ENCODE data around the gene CCDC68.
A peak's percentile ranks its signal among the peaks of the same experiment; 100 is the strongest.

Gene CCDC68

DNA sequence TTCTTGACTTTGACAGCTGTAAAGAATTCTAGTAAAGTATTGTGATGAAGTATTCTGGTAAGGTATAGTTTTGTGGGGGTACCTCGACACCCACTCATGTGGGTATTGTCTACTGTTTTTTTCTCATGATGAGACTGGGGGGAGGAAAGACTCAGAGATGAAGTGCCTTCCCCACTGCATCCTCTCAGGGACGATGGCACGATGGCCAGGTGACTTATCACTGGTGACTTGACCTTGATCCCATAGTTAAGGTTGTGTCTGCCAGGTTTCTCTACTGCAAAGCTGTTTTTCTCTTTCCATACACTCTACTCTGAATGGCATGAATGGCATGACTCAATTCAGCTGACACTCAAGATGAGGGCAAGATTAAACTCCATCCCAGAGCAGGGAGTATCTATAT, 936 bp upstream of the CCDC68 start:
- no peak for DNase-seq (ENCODE audit: low read depth)

DNA sequence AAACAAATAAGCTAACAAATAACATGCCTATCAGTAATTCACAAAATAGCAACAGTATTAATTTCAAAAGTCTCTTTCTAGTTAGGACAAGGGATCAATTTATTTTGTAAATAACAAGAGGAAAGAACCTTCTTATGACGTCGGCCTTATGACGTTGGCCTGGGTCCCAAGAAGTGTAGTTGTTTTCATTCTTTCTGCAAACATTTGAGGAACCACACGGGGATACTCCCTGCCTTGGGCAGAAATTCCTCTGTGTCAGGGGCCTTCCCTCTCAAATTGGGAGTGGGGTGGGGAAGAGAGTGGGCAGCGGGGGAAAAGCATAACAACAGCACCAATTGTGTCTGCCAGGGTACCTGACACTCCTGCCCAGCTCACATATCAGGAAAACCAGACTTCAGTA, 1.3 kb downstream of the CCDC68 start:
- DNase-seq (ENCODE audit: low read depth) = no peak

DNA sequence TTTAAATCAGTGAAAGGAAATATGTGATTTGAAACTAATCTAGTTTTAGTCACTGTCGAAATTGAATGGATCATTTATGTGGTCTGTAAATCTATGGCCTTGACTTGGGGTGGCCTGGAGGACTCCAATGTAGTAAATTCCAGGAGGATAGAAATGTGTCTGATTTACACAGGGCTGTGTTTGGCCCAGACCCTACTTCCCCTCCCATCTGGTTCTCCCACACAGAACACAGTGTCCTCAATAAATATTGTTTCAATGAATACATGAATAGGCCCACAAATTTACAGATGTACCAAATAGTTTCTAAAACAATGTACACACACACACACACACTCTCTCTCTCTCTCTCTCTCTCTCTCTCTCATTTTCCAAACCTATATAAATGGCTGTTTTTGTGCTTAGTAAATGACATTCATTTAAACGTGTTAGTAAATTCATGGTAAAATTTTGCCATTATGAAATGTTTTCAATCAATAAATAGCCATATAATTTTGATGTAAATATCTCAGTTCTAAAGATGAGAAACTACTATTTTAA, 1.9 kb downstream of the CCDC68 start:
- no peak for DNase-seq (ENCODE audit: low read depth)

DNA sequence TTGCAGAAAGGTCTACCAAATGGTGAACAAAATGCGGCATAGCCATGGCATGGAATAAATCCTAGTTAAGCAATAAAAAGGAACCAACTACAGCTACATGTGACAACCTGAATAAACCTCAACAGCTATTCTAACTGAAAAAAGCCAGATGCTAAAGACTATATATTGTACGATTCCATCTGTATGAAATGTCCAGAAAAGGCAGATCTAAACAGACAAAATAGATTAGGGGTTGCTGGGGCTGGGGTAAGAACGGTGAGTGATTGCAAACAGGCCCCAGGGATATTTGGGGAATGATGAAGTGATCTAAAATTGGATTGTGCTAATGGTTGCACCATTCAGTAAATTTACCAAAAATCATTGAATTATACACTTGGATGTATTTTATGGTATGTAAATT, 2.8 kb downstream of the CCDC68 start:
- DNase-seq (ENCODE audit: low read depth) = no peak

DNA sequence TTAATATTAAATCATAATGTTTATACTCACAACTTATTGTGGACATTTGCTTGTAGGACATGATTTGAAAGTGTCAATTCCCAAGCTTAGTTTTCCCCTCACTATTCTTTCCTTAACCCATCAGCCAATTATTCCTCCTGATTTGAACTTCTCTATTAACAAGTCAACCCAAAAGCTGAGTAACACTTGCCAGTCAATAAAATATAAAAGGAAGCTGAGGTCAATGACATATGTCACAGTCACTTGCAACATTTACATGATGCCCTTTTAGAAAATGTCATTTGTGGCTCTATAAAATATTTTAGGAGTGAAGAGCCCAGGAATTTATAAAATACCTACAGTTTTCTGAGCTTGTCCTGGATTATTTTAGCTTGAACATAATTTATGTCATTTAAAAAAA, 7.2 kb downstream of the CCDC68 start:
- no peak for DNase-seq (ENCODE audit: low read depth)

DNA sequence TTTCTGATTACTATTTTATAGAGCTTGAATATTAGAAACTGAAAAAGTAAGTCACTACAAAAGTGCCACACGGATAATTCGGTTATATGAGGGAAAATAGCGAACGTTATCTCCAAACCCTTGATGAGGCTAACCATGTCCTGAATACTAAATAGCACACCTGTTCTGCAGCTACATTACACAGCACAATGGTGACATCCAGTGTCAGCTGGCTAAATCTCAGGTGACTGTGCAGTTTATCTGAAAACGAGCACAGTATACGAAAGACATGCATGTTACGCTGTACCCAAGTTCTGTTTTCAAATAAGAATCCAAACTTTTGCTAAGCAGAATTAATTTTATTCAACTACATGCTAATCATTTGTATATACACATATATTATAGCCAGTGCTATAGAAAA, 9.0 kb downstream of the CCDC68 start:
- DNase-seq (ENCODE audit: low read depth) = no peak

DNA sequence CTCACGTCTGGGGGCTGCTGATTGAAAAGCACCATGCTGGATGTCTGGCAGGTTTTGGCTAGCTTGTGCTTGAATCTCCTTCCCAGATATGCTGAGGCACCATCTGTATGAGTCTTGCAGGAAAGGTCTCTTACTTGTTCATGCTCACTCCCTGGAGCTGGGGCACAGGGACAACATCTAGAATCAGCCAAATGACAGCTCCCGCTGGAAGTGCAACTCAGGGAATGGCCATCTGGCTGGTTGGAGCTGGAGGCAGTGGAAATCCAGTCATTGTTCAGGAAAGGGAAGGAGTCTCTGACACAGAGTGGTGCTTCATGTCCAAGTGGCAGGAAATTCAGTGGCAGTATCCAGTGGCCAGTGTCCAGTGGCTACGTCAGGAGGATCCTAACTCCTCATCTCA, 9.7 kb downstream of the CCDC68 start:
- no peak for DNase-seq (ENCODE audit: low read depth)

DNA sequence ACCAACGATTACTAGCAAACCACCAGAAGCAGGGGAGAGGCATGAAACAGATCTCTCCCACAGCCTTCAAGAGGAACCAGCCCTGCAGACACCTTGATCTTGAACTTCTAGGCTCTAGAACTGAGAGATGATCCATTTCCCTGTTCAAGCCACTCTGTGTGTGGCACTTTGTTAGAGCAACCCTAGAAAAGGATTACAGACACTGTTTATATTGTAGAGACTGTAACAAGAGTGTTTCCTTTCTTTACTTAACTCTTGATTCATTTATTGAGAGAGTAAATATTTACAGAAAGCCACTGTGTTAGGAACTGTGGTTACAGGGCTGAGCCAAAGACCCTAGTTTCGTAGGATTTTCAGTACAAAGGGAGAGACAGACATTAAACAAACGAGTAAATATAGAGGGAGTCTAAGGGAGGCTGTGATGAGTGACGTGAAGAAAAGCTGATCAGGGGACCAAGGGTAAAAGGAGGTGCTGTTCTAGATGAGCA, 10.9 kb downstream of the CCDC68 start:
- DNase-seq (ENCODE audit: low read depth) = no peak

DNA sequence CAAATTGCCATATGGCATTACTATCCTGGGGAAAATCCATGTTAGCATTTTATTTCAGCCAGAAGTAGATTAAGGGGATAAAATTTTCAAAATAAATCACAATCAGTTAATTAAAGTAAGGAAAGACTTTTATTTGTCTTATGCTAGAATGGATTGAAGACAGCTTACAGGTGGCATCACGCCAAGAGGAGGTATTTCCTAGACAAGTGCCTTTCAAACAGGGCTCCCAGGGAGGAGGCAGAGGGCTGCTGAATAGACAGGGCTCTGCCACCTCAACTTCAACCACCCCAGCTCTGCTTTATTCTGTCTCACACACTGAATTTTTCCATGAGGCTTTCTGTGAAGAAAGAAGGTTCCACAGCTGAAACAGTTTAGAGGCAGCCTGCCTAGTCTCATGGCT, 12.2 kb downstream of the CCDC68 start:
- no peak for DNase-seq (ENCODE audit: low read depth)

DNA sequence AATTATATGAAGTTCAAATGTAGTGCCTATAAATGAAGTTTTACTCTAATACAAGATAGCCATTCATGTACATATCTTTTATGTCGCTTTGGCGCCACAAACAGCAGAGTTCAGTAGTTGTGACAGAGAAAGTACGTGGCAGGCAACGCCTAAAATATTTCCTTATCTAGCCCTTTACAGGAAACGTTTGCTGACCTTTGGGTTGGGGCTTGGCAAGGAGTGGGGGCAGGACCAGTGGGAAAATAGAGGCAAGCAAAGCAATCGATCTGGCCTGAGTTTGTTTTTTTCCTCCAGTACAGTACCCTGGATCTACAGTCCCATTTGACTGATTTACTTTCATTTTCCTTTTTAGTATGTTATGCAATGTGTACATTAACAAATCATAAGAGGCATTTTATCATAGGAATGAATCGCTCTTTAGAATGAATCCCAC, 13.1 kb downstream of the CCDC68 start:
- peak; percentile 24 for DNase-seq (ENCODE audit: low read depth)

DNA sequence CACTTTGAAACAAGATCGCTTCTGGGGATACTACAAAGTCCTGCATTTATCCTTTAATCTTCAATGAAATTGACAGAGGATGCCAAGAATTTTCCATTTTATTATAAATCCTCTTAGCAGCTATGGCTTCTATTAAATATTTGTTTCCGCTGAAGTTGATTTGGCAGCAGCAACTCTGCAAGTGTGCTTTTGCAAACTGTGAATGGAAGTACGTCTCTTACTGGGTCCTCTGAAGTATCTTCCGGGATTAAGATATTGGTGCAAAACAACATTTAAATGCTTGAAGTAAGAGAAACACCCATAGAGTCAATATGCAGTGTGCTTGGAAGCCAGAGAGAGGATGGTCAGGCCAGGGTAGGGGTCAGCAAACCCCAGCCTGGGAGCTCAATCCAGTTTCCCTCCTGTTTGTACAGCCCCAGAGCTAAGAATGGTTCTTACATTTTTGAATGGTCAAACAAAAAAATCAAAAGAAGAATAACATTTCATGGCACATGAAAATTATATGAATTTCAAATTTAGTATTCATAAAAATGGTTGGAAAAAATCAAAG, 13.6 kb downstream of the CCDC68 start:
- DNase-seq (ENCODE audit: low read depth) = no peak

DNA sequence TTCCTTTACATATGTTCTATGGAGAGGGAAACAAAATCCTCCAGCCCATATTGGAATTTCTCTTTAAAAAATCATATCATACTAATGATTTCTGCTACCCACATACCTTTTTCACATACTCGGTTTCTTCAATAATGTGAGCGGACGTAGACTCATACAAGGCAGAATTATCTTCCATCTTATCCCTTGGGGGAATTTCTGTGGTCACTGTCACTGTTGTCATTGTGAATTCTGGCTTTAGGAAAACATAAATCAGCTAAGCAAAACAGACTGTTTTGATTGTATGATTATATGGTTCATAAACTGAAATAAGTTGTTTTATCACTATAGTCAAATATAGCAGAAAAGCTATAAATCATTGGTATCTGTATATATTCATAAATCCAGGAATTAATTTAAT, 16.7 kb downstream of the CCDC68 start:
- no peak for DNase-seq (ENCODE audit: low read depth)

DNA sequence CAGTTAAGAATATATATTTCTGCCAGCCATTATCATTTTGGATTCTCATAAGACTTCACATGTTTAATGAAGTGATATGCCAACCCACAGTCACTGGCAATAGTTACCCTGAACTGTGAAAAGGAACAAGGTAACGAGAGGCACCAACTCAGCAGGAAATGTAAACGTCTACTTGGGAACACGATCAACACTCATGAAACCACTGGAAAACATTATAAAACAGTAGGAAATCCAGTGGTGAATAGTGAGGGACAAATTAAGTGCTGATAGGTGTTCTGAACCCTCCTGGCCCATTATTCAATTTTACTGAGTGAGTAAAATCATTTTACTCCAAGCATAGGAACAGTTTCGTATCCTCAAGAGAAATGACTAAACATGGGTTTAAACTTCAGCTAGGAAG, 17.1 kb downstream of the CCDC68 start:
- no peak for DNase-seq (ENCODE audit: low read depth)

DNA sequence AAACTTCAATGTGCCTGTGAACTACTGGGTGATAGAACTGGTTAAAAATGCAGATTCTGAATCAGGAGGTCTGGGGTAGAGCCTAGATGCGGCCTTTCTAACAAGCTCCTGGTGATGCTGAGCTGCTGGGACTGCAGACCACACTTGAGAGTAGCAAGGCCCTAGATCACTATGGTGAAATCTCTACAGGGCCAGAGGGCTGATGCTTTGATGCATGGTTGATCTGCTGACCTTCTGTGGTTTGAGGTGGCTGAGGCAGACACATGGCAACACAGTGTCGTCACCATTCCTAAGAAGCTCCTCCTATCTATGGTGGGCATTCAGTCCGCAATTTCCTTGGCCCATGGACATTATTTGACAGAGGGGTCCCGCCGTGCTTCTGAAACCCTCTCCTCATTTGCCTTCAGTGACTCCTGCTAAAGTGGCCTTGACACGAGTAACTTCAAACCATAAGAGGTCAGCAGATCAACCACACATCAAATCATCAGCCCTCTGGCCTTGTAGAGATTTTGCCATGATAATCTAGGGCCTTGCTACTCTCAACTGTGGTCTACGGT, 19.8 kb downstream of the CCDC68 start:
- no peak for DNase-seq (ENCODE audit: low read depth)

DNA sequence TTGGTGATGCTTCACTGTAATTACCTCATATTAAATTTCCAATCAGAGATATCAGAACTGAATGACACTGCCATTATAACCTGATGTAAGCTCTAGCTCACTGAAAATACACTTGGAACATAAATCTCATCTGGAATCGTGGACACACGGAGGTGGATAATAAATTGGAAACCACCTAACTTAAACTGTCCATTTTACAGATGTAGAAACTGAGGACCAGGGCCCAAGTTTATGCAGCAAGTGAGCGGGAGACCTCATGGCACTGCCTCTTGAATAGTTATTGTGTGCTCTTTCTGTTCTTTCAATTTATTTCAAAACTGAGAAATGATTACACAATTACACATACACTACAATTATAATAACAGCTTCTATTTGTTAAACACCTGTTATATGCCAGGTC, 20.8 kb downstream of the CCDC68 start:
- no peak for DNase-seq (ENCODE audit: low read depth)

DNA sequence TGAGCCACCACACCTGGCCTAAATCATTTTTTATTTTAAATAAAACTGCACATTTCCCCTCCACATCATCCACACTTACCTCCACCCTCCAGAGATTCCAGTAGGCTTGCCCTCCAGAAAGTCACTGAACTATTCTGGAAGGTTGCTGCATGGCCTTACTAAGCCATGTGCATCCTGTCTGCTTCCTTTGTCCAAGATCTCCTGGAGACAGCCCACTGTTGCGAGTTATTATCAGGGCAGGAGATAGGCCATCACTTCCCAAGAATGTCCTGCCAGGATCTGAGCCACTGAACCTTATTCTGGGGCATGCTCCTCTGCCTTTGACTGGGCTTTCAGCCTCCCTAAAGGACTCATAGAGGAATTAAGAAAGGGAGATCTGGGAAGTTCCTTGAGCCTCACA, 26.8 kb downstream of the CCDC68 start:
- DNase-seq (ENCODE audit: low read depth) = no peak

DNA sequence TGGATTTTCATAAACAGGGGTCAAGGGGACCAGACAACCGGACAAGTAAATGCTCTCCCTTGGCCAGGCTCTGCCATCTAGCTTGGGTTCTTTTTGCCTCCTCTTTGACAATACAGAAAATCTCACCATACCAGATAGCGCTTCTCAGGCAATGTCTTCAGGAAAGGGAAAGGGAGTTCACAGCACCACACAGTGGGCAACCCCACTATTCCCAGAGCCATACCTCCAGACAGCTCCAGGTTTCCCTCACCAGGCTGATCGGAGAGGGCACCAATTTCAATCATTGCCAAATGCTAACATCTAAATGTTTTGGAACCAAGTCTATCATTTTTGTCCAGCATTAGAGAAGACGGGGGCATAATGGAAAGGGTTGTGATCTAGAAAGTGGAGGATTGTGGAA, 28.1 kb downstream of the CCDC68 start:
- DNase-seq (ENCODE audit: low read depth) = no peak

DNA sequence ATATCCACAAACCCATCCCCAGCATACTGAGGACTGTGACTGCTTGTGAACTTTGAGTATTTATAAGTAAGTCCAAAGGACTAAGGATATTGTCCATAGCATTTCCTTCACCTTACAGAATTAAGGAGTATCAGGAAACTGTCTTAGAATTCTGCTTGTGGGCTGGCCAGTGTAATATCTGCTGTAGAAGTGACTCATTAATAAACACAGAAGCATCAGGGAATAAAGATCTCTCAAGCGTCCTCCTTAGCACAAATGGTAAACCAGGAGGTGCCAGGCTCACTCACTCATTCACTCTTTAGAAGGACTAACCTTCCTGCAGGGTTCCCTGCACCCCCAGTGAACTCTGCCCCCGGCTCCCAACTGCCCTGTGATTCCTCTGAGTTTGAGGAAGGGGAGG, 31.0 kb downstream of the CCDC68 start:
- no peak for DNase-seq (ENCODE audit: low read depth)

DNA sequence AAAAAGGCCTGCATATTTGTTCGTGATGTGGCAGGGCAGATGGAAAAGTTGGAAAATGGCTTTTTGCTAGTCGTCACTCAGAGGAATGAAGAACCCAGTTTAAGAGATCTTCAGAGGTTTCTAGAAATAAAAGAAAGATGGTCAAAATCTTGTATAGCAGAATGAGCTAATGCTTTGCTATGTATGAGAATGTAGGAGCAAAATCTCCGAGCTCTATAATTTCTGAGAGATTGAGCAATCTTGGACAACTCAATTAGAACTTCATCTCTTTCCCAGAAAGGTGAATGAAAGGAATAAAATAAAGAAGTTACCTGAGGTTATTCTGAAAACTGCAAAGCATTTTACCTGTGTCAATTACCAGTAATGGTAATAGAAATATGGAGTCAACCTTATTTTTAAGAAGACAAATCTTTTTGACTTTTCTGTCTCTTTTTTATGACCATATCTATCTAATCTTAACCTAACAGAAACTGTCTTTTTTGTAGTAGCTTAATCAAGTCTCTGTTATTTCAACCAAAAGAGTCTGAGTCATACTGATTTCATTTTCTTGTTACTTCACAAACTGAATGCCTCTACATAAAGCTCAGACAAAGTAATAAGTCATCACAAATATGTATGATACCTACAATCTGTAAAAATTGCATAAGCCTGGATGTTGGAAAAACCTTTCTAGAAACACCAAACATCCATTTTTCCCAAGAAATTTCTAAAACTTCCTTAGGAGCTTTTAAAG, 32.5 kb downstream of the CCDC68 start:
- DNase-seq (ENCODE audit: low read depth) = no peak

DNA sequence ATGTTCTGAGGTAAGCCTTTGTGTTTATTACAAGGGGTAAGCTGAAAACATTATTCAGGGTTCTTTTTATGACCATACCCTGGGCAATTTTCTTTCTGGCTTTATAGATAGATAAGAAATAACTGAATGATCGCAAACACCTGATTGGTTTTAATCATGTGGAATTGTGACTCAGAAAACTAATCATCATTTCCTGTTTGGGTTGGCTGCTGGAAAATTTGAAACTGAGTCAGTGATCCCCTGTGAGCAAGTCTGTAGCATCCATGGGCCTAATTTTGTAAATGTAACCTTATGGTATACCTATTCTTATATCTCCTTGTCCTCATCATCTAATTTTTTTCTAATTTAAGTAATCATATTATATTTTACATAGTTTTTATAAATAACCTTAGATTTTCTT, 34.3 kb downstream of the CCDC68 start:
- no peak for DNase-seq (ENCODE audit: low read depth)

DNA sequence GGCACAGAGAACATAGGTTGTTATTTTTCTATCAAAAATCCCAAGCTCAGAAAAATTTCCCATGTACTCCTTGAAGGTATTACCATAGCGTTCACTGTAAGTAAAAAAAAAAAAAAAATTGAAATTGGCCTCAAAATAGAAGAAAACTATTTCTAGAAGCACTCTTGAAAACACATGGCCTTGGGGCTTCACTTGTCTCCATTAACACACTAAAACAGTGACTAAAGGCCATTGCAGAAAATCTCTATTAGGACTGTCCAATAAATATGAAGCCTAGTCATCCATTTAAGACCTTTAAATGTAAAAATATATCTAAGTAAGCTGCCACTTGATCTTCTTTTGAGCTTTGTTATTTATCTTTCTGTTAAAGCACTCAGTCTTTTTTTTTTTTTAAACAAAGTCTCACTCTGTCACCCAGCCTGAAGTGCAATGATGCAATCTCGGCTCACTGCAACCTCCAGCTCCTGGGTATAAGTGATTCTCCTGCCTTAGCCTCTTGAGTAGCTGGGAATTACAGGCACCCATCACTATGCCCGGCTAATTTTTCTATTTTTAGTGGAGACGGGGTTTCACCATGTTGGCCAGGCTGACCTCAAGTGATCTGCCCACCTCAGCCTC, 35.8 kb downstream of the CCDC68 start:
- DNase-seq (ENCODE audit: low read depth) = no peak

DNA sequence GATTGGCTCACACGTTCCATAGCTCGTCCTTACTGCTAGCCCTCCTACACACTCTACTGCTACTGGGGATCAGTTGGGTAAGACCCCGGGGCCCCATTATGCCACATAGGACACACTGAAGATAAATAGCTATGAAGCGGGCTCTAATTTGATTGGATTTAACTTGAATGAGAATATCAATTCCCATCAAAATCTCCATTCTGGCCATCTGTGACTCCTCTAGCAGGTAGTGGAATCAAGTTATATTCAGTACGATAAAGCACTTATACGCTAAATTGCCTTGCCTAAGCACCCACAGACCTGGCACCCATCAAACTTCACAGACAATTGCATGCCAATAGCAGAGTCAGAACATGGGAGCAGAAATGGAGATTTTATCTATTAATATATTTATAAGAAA, 39.8 kb downstream of the CCDC68 start:
- DNase-seq (ENCODE audit: low read depth) = no peak

DNA sequence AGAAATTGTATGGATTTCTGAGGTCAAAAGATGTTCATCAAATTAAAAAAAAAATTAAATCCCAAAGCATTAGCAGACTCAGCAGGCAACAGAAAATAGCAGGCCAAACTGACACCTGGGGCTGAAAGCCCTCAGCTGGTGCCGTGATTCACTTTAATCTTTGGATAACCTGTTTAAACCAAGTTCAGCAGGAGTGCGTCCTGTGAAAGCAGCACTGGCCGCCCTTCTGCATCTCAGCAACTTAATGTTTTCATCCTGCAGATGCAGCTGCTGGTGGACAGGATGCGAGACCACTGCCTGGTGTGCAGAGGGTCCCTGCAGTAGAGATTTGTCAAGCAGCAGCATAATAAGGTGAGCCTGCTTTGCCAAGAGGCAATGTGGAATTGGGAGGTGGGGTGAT, 41.2 kb downstream of the CCDC68 start:
- DNase-seq (ENCODE audit: low read depth) = no peak

All from HS-27A (cell line).